Bronchial epithelial cell (primary cell): Measurements from ENCODE around the gene CELF2. TPM values are rescaled to one million over a fixed set of nuclear protein-coding genes. Genes with fewer than 3 reads are reported as not detected.

Experiments used
- DNase-seq: peaks from one replicate; pipeline ENCODE4 v3.0.0-alpha.2; 2010; ENCODE audit warnings: low read depth
- FAIRE-seq: peaks from 2 replicates; lab custom pipeline; 2011; peaks lifted over from hg19 to GRCh38; lab: Jason Lieb, UNC
- H3K27me3 ChIP-seq: 2 replicates; pipeline ENCODE4 v1.5.1; 2011; ENCODE audit warnings: low read length; ENCODE audit not compliant: control insufficient read depth, insufficient read depth
- H3K36me3 ChIP-seq: 2 replicates; pipeline ENCODE4 v1.5.1; 2011; ENCODE audit warnings: low read length; ENCODE audit not compliant: control insufficient read depth, insufficient read depth
- H3K4me3 ChIP-seq: 2 replicates; pipeline ENCODE4 v1.5.1; 2011; ENCODE audit warnings: mild to moderate bottlenecking, low read depth, low read length, control low read depth
- total RNA-seq: library from RNA; depleted of rRNA; stranded (reverse); fragments of >200 nt; gene quantifications from 2 replicates; pipeline ENCODE4 v1.2.1, GENCODE V29; 2014
- TF ChIP-seq, protein P1 (sequence below): IDR thresholded peaks from 2 replicates; pipeline ENCODE4 v1.5.1; 2011; ENCODE audit warnings: mild to moderate bottlenecking, moderate library complexity, low read length, control low read depth, inconsistent platforms; ENCODE audit not compliant: insufficient read depth, severe bottlenecking

CELF2 gene
- total RNA-seq, 1 donor from 2014 or later, result 2.1 TPM

DNA sequence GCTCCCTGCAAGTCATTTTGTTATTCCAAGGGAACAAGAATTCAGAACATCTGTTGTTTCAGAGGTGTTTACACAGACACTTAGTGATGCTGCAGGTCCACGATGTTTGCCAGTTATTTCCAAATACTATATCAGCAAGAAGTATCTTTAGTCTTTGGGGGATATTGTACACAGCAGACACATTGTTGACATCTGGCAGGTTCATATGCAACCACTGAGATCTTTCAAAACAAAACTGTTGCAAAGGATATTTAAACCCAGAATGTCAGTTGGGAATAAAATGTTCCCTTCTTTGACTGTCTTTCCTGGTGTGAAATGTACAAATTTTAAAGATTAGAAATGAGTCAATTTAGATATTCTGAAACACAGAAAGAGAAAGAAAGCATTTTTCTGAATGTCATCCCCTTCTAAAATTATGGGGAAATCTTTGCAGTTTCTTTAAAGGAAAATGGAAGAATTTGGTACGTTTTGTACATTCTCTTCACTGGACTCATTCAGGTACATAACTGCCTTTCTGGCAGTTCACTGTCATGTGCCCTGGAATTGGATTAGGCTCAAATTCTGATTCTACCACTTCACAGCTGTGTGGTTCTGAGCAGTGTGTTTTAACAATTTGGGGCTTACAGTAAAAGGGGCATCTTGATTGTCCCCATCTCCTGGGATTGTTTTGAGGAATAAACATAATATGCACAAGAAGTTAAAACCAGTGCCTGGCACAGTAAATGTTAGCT lies 40.3 kb upstream of the CELF2 start:
- Histone ChIP-seq H3K36me3 (no peaks in the 10 kb centered on the region), H3K4me3 (no peak overlapping the region), H3K27me3 (no peaks in the 10 kb centered on the region)
- FAIRE-seq (no peak), DNase-seq (no peak)
- TF ChIP-seq, protein P1, sequence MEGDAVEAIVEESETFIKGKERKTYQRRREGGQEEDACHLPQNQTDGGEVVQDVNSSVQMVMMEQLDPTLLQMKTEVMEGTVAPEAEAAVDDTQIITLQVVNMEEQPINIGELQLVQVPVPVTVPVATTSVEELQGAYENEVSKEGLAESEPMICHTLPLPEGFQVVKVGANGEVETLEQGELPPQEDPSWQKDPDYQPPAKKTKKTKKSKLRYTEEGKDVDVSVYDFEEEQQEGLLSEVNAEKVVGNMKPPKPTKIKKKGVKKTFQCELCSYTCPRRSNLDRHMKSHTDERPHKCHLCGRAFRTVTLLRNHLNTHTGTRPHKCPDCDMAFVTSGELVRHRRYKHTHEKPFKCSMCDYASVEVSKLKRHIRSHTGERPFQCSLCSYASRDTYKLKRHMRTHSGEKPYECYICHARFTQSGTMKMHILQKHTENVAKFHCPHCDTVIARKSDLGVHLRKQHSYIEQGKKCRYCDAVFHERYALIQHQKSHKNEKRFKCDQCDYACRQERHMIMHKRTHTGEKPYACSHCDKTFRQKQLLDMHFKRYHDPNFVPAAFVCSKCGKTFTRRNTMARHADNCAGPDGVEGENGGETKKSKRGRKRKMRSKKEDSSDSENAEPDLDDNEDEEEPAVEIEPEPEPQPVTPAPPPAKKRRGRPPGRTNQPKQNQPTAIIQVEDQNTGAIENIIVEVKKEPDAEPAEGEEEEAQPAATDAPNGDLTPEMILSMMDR, result no peak

DNA sequence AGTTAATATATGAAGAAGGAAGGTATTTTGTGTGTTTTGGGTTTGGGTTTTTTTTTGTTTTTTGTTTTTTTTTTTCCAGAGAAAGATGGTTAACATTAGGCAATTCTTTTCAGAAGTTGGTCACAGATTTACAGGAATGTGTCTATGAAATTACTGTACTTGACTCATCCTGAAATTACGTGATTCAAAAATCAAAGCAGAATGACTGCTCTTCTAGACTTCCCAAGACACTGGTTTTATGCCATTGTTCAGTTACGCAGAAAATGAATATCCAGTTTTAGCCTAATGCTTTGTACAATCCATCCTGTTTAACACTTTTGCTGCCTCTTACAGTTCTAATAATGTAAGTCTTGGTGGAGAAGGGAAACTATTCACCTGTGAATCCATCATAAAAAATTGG lies 39.7 kb upstream of the CELF2 start:
- DNase-seq (no peak), FAIRE-seq (no peak)
- TF ChIP-seq, protein P1, result no peak
- Histone ChIP-seq H3K27me3 (no peaks in the 10 kb centered on the region), H3K36me3 (no peaks in the 10 kb centered on the region), H3K4me3 (no peak overlapping the region)

DNA sequence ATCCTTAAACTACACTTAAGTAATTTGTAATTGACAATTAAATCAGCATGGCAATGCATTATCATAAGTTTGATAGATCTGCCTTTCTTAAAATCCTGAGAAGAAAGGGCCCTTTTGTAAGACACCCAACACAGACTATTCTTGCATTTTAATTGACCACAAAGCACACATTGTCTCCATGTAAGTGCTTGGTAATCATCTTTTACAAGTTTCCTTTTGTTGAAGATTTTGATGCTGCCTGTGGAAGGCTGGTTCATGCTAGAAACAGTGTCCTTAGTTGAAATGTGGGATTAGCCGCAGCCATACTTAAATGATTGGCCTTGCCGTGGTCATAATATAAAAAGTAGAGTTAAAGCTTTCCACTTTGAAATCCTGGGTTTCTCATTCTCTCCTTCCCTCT lies 32.3 kb upstream of the CELF2 start:
- DNase-seq (no peak), FAIRE-seq (no peak)
- TF ChIP-seq, protein P1, result no peak
- Histone ChIP-seq H3K36me3 (no peaks in the 10 kb centered on the region), H3K4me3 (no peak overlapping the region), H3K27me3 (no peaks in the 10 kb centered on the region)

DNA sequence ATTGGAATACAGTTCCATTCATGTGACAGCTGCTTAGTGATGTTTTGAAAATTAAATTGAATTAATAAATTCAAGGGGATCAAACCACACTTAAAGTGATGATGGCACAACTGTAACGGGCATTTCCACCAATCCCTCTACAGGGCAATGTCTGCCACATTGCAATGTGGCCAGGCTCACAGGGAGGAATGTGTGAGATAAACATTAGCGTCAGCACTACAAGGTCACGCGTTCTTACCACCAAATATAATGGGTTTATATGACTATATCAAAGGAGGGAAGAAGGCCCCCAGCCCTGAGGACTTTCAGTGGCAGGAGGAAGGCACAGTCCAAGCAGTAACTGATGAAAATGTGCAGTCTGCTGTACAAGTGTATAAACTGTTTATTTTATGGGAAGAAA lies 31.1 kb upstream of the CELF2 start:
- Histone ChIP-seq H3K27me3 (no peaks in the 10 kb centered on the region), H3K36me3 (no peaks in the 10 kb centered on the region), H3K4me3 (no peak overlapping the region)
- FAIRE-seq (no peak), DNase-seq (no peak)
- TF ChIP-seq, protein P1, result no peak

DNA sequence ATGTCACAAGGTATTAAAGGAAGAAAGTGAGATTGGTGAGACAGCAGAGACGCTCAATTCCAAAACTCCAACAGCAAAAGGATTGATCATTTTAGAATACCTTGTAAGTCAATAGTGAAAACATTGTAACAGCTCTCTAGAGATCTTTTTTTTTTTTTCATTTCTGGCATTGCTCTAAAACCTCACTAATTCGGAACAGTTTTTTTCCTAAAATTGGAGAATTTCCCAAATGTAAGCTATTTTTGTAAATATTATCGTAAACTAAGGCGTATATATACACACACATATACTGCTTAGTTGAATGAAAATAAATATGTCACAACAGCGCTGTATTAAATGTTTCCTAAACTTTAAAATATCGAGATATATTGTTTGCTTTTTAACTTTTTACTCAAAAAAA lies 30.6 kb upstream of the CELF2 start:
- Histone ChIP-seq H3K36me3 (no peaks in the 10 kb centered on the region), H3K4me3 (no peak overlapping the region), H3K27me3 (no peaks in the 10 kb centered on the region)
- DNase-seq (no peak), FAIRE-seq (no peak)
- TF ChIP-seq, protein P1, result no peak

DNA sequence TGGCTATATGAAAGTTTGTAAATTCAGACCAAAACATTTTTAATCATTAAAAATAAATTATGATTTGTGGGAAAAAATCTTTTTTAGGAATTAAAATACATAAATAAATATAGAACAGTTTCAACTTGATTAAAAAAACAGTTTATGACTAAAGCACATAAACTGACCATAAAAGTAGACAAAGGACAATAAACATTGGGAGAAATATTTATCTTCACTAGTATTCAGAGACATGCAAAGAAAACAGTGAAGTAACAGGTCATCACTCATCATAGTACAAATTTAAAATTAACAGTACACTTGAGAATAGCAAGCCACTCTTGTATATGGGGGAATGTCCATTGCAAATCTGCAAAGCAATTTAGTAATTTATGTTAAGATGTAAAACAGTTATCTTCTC lies 28.0 kb upstream of the CELF2 start:
- no peaks in the 10 kb centered on the region for H3K36me3 ChIP-seq
- DNase-seq (no peak), FAIRE-seq (no peak)
- no peak overlapping the region for H3K4me3 ChIP-seq
- TF ChIP-seq, protein P1, result no peak
- no peaks in the 10 kb centered on the region for H3K27me3 ChIP-seq
